NCI-H1417 (cell line): Measurements from ENCODE around the gene CYP2J2.
"Not testable (repeated sequence)": the region's sequence is repeated elsewhere in the genome, so short reads cannot be mapped to it uniquely, and the experiment has no call there.

Experiments used
- DNase-seq, 3 experiments: peaks; one replicate each; lab custom pipeline; 2025; lab: John Stamatoyannopoulos, UW

Gene CYP2J2

DNA sequence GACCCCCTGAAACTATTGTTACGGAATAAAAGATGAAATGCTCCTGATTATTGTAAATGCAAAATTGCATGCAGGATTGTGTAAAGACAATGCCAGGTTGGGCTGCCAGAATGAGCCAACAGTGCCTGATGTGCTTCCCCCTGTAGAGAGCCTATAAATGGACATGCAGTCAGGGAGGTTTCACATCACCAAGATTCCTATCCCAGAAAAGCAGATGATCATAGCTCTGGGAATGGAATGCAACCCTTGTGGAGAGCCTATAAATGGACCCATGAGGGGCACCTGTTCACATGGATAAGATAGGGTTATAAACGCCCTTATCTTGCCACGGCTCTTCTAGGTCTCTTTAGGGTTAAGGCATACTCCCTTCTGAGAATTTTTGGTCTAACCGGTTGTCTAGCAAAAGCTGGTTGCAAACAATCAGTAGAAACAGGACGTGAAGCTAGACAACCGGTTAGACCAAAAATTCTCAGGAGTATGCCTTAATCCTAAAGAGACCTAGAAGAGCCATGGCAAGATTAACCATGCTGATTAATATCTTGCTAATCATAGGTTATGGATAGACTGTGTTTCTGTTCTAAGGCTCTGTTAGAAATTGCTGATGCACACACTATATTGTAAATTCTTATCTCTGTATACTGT, 5.2 kb downstream of the CYP2J2 start:
- DNase-seq = not testable (repeated sequence)

DNA sequence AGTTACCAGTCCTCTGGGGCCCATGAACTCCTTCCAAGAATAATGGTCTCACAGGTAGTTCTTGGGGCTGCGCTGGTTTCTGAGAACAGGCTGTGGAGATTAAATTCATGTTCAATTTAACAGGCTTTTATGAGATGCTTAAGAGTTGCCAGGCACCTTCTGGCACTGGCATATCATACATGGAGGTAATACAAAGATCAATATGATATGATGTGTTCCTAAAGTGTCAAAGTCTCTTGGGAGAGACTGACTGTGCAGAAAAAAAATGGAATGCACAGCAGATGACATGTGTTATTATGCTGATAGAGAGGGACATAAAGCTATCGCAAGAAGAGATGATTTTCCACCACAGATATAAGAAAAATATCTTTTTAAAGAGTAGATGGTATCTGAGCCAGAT, 6.8 kb downstream of the CYP2J2 start:
- DNase-seq = no peak

DNA sequence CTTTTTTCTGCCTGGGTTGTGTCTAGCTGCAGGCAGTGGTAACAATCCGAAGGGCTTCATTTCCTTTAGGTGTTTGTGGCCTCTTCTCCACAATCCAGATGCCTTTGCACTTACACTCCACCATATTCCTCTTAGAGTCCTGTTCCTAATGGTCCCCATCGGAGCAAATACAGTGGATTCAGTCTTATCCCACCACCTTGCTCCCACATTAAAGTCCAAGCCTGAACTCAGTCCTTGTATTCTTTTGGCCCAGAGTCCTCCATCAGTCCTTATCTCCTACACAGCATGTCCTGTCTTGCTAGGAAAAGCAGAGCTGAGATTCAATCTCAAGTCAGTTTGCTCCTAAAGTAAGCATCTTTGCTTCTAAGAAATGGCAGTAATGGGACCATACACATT, 8.8 kb downstream of the CYP2J2 start:
- DNase-seq = no peak

DNA sequence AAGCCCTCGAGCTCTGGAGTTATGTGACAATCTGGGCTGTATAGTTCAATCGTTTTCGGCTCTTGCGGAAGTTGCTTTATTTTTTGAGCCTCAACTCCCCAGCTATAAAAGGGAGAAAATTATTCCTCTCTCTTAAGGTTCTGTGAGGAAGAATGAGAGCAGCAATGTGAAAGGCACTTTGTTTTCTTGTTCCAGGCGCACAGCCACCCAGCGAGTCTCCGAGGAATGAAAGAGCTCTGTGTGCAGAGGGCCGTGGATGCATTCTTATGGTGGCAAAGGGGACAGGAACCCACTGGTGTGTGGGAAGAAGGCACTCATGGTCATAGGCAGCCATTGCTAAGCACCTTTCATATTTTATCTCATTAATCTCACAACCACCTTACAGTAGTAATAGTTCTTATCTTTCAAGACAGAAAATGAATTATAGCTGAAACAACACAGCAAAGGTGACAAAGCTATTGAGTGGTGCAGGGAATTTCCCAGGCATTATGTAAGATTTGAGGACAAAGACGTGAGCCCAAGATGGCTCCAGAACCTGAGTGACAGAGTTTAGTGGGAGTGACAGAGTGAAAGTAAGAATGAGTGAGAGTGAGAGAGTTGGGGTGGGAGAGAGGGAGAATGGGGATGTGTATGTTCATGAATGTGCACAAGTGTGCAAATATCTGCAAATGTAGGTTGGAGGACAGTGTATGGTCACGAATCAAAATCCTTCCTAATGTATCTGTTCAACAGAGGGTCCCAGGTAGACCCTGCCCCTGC, 9.4 kb downstream of the CYP2J2 start:
- DNase-seq = no peak

GRCh38 chr1:59915516-59915915, 11.1 kb downstream of the CYP2J2 start:
- no peak for DNase-seq

- DNase-seq = not testable (repeated sequence)
Observed at GRCh38 chr1:59914791-59915286, 11.7 kb downstream of the CYP2J2 start.

GRCh38 chr1:59908682-59909081, 17.9 kb downstream of the CYP2J2 start:
- no peak for DNase-seq

DNA sequence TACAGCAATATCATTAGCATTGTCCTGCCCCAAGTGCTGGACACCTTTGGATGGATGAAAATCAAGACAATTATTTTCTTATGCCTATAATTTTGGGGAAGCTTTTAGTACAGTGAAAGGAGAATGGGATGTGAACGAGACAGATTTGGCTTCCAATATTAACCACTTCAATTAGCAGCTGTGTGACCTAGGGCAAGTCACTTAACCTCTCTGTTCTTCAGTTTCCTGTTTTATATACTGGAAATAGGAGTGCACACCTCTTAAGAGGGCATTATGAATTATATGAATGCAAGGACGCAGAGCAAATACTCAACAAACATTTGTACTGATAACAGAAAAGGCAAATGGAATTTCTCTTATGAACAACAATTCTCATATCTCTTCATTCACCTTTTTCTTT, 18.5 kb downstream of the CYP2J2 start:
- no peak for DNase-seq

- DNase-seq = no peak
Observed at GRCh38 chr1:59906931-59907330, 19.6 kb downstream of the CYP2J2 start.

- peak; percentile 9 to 72 (median 47) for DNase-seq
Observed at GRCh38 chr1:59903141-59903754, 23.3 kb downstream of the CYP2J2 start.

- no peak for DNase-seq
Observed at GRCh38 chr1:59901770-59902388, 24.7 kb downstream of the CYP2J2 start.

DNA sequence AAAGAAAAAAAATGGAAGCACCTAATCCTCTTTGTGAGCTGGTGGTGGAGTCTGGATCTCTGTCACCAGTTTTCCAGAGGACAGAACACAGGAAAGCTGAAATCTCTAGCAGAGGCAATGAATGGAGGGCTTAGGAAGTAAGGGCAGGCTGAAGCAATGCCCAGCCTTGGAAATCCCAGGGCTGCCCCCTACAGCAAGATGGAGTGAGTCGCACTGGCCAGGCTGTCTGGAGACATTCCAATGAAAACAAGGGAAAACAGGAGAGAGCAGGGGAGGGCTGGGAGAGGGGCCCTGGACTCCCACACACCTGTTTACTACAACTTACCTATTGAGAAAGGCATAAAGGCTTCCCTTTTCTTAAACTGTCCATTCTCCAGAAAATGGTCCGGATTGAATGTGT, 25.9 kb downstream of the CYP2J2 start:
- DNase-seq = no peak

- no peak for DNase-seq
Observed at GRCh38 chr1:59898927-59899326, 27.6 kb downstream of the CYP2J2 start.

- no peak for DNase-seq
Observed at GRCh38 chr1:59897165-59897564, 29.4 kb downstream of the CYP2J2 start.

GRCh38 chr1:59892841-59893811, 33.4 kb downstream of the CYP2J2 start:
- DNase-seq = peak in 2 of 3 experiments; percentile 33 to 74

GRCh38 chr1:59885160-59885832, 41.3 kb downstream of the CYP2J2 start:
- peak in 1 of 3 experiments; percentile 1 for DNase-seq

DNA sequence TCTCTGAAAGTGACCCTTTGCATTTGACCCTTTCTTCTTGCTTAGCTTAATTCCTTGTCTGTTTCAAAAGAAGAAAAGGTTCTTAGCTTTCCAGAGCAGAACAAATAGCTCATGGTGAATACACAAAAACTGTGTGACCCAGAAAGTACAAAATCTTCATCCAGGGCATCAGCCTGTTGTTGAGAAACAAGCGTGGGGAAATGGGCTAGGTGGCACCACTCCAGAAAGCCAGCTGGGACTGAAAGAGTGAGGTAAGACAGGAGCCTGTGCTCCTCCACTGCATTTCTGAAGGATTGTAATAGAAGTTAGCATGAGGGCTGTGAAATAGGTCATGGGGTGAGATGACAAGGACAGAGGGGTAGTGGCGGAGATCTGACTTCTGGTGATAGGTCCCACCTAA, 45.8 kb downstream of the CYP2J2 start:
- no peak for DNase-seq

DNA sequence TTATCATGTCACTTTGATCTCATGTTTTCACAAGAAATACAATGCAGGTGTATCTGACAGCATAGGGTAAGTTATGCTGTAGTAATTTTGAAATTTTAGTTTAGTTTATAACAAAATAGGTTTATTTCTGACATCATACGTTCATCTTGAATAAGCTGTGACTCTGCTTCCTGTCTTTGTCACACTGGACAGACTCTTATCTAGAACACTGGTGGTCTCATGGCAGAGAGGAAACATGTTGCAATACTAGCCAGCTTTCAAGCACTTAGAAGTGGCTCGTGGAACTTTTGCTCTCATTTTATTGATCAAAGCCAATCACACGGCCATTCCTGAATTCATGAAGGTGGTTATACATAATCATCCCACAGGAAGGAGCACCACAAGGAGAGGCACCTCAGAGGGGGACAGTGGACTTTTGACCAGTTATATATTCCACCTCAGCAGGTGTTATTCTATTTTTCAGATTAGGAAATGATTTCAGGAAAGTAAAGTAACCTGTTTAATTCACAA, 46.5 kb downstream of the CYP2J2 start:
- no peak for DNase-seq

DNA sequence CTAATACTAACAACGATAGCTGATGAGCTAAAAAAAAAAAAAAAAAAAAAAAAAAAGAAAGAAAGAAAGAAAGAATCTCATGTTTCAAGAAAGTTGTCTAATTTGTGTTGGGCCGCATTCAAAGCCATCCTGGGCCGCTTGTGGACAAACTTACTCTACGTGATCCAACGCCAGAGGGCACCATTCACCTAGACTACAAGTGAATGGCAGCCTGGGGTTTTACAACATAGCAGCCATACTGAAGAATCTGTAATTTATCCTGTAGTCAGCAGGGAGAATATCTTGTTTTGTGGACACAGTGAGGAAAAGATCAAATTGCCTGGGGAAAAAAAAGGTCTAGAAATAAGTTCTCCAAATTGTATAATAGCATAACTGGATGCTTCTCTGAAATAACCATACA, 47.0 kb downstream of the CYP2J2 start:
- DNase-seq = peak in 2 of 3 experiments; percentile 12 to 46

DNA sequence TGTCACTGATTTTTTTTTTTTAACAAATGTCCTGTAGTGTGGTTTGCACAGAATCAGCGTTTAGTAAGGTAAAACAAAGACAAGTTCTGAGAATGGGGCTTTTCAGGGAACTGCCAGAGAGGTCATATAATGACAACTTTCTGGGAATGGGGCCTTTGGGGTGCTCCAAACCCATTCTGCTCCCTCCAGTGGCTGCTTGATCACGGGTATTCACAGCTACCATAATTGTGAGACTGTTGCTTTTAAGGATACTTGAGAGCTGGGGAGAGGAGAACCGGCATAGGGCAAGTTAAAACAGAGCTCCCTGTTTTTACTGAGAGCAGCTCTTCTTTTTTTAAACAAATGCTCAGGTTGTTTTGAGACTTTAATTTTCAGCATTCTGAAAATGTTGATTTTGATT, 48.2 kb downstream of the CYP2J2 start:
- DNase-seq = no peak
